Fibroblast of peridontal ligament (primary cell): ENCODE results near the gene SWAP70.

Experiments
- DNase-seq: peaks from one replicate; pipeline ENCODE4 v3.0.0-alpha.2; 2010; ENCODE audit errors: extremely low read depth

SWAP70 gene

GRCh38 chr11:9775398-9775779 is 111.5 kb downstream of the SWAP70 start:
- no peak for DNase-seq

DNA sequence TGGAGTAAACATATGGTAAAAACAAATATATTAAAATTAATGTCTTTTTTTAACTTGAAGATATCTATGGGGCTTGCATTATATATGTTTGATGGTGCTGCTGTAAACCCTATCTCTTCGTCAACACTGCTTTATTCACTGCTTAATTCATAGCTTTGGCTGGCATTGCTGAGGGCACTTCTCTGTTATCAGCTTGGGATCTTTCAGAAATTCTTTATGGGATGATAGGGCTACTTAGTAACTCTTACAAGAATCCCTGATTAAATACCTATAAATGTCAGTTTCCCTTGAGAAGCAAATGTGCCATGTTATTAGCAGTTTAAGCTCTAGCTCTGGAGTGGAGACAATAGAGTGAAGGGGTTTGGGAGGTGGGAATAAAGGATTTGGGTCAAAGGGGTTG is 112.3 kb downstream of the SWAP70 start:
- no peak for DNase-seq

- no peak for DNase-seq
These were observed 113.2 kb downstream of the SWAP70 start for GRCh38 chr11:9777066-9777465.

DNA sequence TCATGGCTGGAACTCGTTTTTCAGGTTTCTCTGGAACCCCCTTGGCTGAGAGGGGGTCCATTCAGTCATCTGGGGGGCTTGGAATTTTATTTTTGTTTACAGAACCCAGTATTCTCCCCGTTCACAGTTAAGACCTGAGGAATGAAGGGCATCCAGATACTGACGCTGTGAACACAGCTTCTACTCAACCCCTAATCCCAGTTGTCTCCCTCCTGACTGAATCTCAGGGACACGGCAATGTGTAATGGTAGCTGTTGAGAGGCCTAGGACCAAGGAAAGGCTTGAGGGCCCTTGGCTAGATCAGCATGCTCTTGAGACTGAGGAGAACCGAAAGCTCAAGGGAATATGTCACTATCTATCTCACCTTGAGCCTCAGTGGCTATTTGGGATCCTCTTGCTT is 113.6 kb downstream of the SWAP70 start:
- DNase-seq, result no peak

- no peak for DNase-seq
These were observed 117.1 kb downstream of the SWAP70 start for GRCh38 chr11:9780929-9781328.

DNA sequence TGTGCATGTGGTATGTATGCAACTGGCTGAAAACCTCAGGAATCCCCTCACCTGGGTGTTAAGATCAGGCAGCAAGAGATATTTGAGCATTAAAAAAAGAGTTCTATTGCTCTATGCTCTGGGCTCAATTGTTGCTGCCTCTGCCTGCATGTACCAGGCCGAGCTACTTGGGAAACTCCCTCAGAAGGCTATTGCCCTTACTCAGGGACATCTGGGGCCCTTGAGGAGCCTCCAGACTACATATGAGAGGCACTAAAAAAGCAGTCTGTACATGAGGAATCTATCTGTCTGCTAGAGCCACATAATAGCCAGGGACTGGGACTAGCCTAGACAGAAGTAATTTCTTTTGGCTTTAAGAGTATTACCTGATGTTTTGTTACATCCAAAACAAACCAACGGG is 120.1 kb downstream of the SWAP70 start:
- no peak for DNase-seq

GRCh38 chr11:9784602-9785315 is 120.9 kb downstream of the SWAP70 start:
- no peak for DNase-seq

GRCh38 chr11:9787260-9787659 is 123.4 kb downstream of the SWAP70 start:
- no peak for DNase-seq

DNA sequence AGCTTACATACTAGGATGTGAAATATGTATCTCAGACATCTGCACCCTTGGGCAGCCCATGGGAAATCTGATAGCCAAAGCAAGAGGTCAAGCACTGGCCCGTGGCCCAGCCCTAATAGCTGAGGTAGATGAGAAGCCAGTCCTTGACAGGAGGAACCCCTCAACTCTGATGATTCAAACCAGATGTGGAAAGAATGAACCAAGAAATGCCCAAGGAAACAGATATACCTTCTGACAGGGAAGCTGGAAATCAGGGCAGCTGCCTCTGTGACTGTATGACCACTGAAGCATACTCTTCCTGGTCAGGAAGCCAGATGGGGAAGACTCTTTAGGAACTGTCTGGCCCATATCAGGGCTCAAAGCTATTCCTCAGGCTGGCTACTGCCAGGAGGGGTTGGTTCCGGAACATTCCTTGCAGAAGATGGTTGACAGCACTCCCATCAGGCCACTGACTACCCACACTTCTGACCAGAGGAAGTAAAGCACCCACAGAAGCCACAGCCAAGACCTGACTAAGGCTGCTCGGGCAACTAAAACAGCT is 124.2 kb downstream of the SWAP70 start:
- DNase-seq, result peak; percentile 99

DNA sequence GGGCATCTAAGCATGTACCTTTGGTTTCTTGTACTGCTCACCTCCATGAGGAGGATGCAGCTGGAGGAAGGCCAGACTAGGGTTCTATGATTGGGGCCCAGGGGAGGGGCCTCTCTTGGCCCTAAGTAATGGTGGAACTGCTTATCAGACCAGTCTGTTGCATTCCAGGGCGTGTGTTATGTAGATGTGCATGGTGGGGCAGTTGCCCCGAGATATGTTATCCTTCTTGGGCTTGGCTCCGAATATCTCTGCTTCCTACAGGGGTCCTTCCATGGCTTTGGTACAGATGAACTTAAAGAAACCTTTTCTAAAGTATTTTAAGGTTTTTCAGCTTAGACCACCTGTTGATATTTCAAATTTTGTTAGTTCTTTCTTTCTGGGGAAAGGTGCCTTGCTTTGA is 126.0 kb downstream of the SWAP70 start:
- DNase-seq, result no peak

GRCh38 chr11:9790703-9791102 is 126.8 kb downstream of the SWAP70 start:
- DNase-seq, result no peak

DNA sequence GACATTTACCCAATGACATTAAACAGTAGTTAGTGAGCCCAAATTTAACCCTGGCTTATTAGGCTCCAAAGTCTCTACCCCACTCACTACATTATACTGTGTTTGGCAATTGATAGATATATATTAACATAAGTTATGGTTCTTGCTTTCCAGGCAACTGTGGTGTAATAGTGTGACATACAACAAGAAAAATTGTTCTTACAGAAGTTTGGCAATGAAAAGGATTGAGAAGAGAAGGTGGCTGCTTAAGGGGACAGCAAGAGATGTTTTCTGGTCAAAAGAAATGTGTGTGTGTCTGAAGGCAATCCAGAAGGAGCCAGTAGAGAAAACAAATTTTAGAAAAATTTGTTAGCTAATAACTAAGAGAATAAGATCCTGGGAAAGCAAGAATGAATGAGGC is 132.4 kb downstream of the SWAP70 start:
- DNase-seq, result peak; percentile 42

DNA sequence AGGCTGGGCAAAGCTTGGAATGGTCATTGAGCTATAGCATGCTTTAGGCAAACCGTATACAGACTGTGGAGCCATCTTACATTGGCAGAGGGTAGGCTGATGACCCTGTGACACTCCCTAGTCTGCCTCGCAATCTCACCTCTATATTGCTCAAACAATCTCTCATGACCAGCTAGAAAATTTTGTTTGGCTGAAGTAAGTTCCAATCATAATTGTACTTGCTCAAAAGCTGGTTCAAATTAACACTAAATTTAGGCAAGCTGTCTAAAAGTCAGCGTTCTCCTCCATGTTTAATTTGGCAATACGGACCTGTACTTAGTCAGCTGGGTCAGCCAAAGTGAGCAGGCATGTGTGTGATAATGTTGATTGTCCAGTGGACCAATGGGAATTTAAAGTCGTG is 133.0 kb downstream of the SWAP70 start:
- peak; percentile 80 for DNase-seq

GRCh38 chr11:9797300-9797699 is 133.4 kb downstream of the SWAP70 start:
- no peak for DNase-seq

DNA sequence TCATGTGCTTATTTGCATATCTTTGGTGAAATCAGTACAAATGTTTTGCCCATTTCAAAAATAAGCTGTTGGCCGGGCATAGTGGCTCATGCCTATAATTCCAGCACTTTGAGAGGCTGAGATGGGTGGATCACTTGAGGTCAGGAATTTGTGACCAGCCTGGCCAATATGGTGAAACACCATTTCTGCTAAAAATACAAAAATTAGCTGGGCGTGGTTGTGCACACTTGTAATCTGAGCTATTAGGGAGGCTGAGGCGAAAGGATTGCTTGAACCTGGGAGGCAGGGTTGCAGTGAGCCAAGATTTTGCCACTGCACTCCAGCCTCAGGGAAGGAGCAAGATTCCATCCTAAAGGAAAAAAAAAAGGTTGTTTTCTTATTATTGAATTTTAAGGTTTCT is 136.0 kb downstream of the SWAP70 start:
- DNase-seq, result no peak

DNA sequence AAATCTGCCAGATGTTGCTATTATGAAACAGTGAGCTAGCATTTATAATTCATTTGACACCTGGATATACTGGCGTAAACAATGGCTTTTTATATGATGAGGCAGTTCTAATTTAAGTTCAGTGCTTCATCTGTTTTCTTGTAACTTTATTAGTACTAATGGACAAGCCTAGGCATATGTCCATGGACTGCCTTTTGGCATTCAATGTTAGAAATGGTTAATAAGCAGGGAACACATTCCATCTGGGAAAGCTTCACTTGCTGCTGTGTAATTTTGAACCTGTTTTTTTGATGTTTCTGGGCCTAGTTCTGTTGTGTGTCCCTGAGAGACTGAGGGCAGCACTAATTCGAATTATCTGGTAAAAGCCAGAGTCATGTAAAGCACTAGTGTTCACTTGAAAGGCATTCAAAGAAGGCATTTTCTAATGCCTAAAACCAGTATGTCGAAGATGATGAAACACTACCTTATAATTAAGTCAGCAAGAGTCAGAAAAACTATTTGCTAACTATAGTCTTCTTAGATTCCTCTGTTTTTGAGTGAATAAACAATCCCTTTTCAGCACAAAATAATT is 138.5 kb downstream of the SWAP70 start:
- peak; percentile 97 for DNase-seq
